ENCODE data around the gene PTPRE.

- TF ChIP-seq REST (IDR thresholded peaks at IDR 0.05; ENCODE audit: insufficient read depth in 1 of 2, low read depth in 2 of 2, low read length in 2 of 2) = no peak
- TF ChIP-seq TAF1 (IDR thresholded peaks at IDR 0.05; ENCODE audit: borderline replicate concordance, insufficient read depth, low read length) = no peak
These were observed 37.6 kb upstream of the PTPRE start for GRCh38 chr10:127869329-127869728.

Measured in PFSK-1 (cell line).